ENCODE results near the gene GUCA2B. TPM values are rescaled to one million over a fixed set of nuclear protein-coding genes. Genes with fewer than 3 reads are reported as not detected.

GUCA2B gene
- polyA plus RNA-seq, 1 donor (not counting 4 experiments of a cell fraction or from before 2014, with no cell fraction given) = not detected

DNA sequence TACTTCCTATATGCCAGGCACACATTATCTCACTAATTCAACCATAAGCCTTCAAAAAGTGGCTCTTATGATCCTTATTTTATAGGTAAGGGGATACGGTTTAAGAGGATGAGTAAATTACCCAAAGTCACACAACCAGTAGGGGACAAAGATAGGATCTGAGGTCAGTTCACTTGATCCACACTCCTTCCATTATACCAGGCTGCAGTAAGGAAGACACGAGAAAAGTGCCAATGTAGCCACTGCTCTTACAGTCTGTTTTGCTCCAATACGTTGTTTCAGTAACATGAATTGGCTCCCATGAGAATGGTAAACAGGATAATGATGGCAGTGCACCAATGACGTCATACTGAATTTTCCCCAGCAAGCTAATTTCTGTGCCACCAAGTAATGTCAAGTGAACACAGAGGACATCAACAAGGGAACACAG is 26.7 kb downstream of the GUCA2B start:
- no peak overlapping the region for H3K9ac ChIP-seq (ENCODE audit: control insufficient read depth, extremely low read depth, insufficient read depth, low read length)
- H4K20me1 ChIP-seq (ENCODE audit: control insufficient read depth, extremely low read depth, insufficient read depth, low read length) = no peaks in the 10 kb centered on the region
- no peak overlapping the region for H3K4me2 ChIP-seq (ENCODE audit: control insufficient read depth, extremely low read depth, insufficient read depth, low read depth, low read length)
- H3K27ac ChIP-seq (ENCODE audit: control insufficient read depth, insufficient read depth, low read length) = no peak overlapping the region
- H3K36me3 ChIP-seq (ENCODE audit: control insufficient read depth in 2 of 2, extremely low read depth in 1 of 2, insufficient read depth in 2 of 2, low read length in 2 of 2) = peaks cover 8 to 9% of the 10 kb centered on the region in 2 experiments
- dilution Hi-C loops (cut with MboI; ENCODE audit: extremely low pct_ligation_motif_present, low sequenced_read_pairs) = no loop called here
- H2AFZ ChIP-seq (ENCODE audit: control insufficient read depth, low read length) = no peak overlapping the region
- no peaks in the 10 kb centered on the region for H3K9me1 ChIP-seq (ENCODE audit: control insufficient read depth, extremely low read depth, insufficient read depth, low read length)
- no peaks in the 10 kb centered on the region for H3K27me3 ChIP-seq (ENCODE audit: control insufficient read depth, extremely low read depth, insufficient read depth, low read length)
- TF ChIP-seq EZH2 (IDR thresholded peaks at IDR 0.05; ENCODE audit: low read length) = no peak
- TF ChIP-seq, protein P1, sequence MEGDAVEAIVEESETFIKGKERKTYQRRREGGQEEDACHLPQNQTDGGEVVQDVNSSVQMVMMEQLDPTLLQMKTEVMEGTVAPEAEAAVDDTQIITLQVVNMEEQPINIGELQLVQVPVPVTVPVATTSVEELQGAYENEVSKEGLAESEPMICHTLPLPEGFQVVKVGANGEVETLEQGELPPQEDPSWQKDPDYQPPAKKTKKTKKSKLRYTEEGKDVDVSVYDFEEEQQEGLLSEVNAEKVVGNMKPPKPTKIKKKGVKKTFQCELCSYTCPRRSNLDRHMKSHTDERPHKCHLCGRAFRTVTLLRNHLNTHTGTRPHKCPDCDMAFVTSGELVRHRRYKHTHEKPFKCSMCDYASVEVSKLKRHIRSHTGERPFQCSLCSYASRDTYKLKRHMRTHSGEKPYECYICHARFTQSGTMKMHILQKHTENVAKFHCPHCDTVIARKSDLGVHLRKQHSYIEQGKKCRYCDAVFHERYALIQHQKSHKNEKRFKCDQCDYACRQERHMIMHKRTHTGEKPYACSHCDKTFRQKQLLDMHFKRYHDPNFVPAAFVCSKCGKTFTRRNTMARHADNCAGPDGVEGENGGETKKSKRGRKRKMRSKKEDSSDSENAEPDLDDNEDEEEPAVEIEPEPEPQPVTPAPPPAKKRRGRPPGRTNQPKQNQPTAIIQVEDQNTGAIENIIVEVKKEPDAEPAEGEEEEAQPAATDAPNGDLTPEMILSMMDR (optimal IDR thresholded peaks at IDR 0.05 in 1 of 3, IDR thresholded peaks at IDR 0.05 in 1 of 3, conservative IDR thresholded peaks at IDR 0.05 in 1 of 3; ENCODE audit: extremely low read depth in 1 of 3, insufficient read depth in 2 of 3, low read length in 3 of 3) = no peak
- no peaks in the 10 kb centered on the region for H3K9me3 ChIP-seq (ENCODE audit: control insufficient read depth, low read depth, low read length)
- H3K79me2 ChIP-seq (ENCODE audit: control insufficient read depth, insufficient read depth, low read length) = no peaks in the 10 kb centered on the region
- no peak for DNase-seq (ENCODE audit: low read depth, low spot score)
- peaks cover 34% of the 10 kb centered on the region for H3K4me1 ChIP-seq (ENCODE audit: control insufficient read depth, extremely low read depth, insufficient read depth, low read length)
- no peak overlapping the region for H3K4me3 ChIP-seq (ENCODE audit: control insufficient read depth in 2 of 3, extremely low read depth in 1 of 3, insufficient read depth in 2 of 3, low read depth in 1 of 3, low read length in 3 of 3)
- no peak for FAIRE-seq

DNA sequence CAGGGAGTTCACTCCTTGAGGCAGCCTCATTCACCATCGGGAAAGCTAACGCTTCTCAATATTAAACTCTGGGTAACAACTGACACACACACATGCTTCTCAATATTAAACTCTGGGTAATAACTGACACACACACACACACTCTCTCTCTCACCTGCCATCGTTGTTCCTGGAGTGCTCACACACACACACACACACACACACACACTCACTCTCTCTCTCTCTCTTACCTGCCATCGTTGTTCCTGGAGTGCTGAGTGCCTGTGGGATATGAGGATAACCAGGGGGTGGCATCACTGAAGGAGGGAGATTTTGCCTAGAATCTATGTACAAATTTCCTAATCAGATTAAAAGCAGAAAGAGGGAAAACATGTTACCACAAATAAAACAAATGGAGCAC is 28.5 kb downstream of the GUCA2B start:
- no peaks in the 10 kb centered on the region for H3K9me3 ChIP-seq (ENCODE audit: control insufficient read depth, low read depth, low read length)
- no peaks in the 10 kb centered on the region for H3K9me1 ChIP-seq (ENCODE audit: control insufficient read depth, extremely low read depth, insufficient read depth, low read length)
- peaks cover 10 to 12% of the 10 kb centered on the region in 2 experiments for H3K36me3 ChIP-seq (ENCODE audit: control insufficient read depth in 2 of 2, extremely low read depth in 1 of 2, insufficient read depth in 2 of 2, low read length in 2 of 2)
- no peak overlapping the region for H3K4me3 ChIP-seq (ENCODE audit: control insufficient read depth in 2 of 3, extremely low read depth in 1 of 3, insufficient read depth in 2 of 3, low read depth in 1 of 3, low read length in 3 of 3)
- H3K79me2 ChIP-seq (ENCODE audit: control insufficient read depth, insufficient read depth, low read length) = no peaks in the 10 kb centered on the region
- H2AFZ ChIP-seq (ENCODE audit: control insufficient read depth, low read length) = no peak overlapping the region
- H3K27ac ChIP-seq (ENCODE audit: control insufficient read depth, insufficient read depth, low read length) = no peak overlapping the region
- TF ChIP-seq, protein P1 (optimal IDR thresholded peaks at IDR 0.05 in 1 of 3, IDR thresholded peaks at IDR 0.05 in 1 of 3, conservative IDR thresholded peaks at IDR 0.05 in 1 of 3; ENCODE audit: extremely low read depth in 1 of 3, insufficient read depth in 2 of 3, low read length in 3 of 3) = no peak
- TF ChIP-seq EZH2 (IDR thresholded peaks at IDR 0.05; ENCODE audit: low read length) = no peak
- H3K27me3 ChIP-seq (ENCODE audit: control insufficient read depth, extremely low read depth, insufficient read depth, low read length) = no peaks in the 10 kb centered on the region
- peaks cover 16% of the 10 kb centered on the region for H3K4me1 ChIP-seq (ENCODE audit: control insufficient read depth, extremely low read depth, insufficient read depth, low read length)
- dilution Hi-C loops (cut with MboI; ENCODE audit: extremely low pct_ligation_motif_present, low sequenced_read_pairs) = no loop called here
- no peaks in the 10 kb centered on the region for H4K20me1 ChIP-seq (ENCODE audit: control insufficient read depth, extremely low read depth, insufficient read depth, low read length)
- no peak overlapping the region for H3K4me2 ChIP-seq (ENCODE audit: control insufficient read depth, extremely low read depth, insufficient read depth, low read depth, low read length)
- FAIRE-seq (no peak), DNase-seq (ENCODE audit: low read depth, low spot score) (no peak)
- no peak overlapping the region for H3K9ac ChIP-seq (ENCODE audit: control insufficient read depth, extremely low read depth, insufficient read depth, low read length)

Measured in keratinocyte (primary cell).